ENCODE results near the gene SQOR.

Gene SQOR

GRCh38 chr15:45634432-45635190, at the start of gene SQOR:
TSS of gene SQOR (plus strand) at chr15:45635029. CDS start at chr15:45658924, 23,895 bp downstream.
- peak; percentile 26 to 74 (median 52) for DNase-seq

GRCh38 chr15:45585069-45585791, 49.6 kb upstream of the SQOR start:
- DNase-seq, result no peak

- DNase-seq, result no peak
These were observed 48.7 kb upstream of the SQOR start for GRCh38 chr15:45586125-45586524.

- no peak for DNase-seq
These were observed 48.2 kb upstream of the SQOR start for GRCh38 chr15:45586601-45587094.

- peak; percentile 78 to 94 (median 84) for DNase-seq
These were observed 47.5 kb upstream of the SQOR start, which contains the start of gene BLOC1S6 for GRCh38 chr15:45587095-45587862. TSS of gene BLOC1S6 (plus strand) at chr15:45587379. CDS start at chr15:45587444, 65 bp downstream.

- DNase-seq, result no peak
These were observed 47.0 kb upstream of the SQOR start for GRCh38 chr15:45587863-45588170.

- DNase-seq, result no peak
These were observed 46.5 kb upstream of the SQOR start for GRCh38 chr15:45588219-45588875.

GRCh38 chr15:45589256-45589655, 45.6 kb upstream of the SQOR start:
- DNase-seq, result no peak

GRCh38 chr15:45594319-45594718, 40.5 kb upstream of the SQOR start:
- DNase-seq, result no peak

- DNase-seq, result no peak
These were observed 39.8 kb upstream of the SQOR start for GRCh38 chr15:45594835-45595530.

- DNase-seq, result no peak
These were observed 30.9 kb upstream of the SQOR start for GRCh38 chr15:45603881-45604280.

GRCh38 chr15:45604326-45604725, 30.5 kb upstream of the SQOR start:
- DNase-seq, result no peak

- no peak for DNase-seq
These were observed 28.4 kb upstream of the SQOR start for GRCh38 chr15:45606413-45606812.

- no peak for DNase-seq
These were observed 28.0 kb upstream of the SQOR start for GRCh38 chr15:45606841-45607240.

- DNase-seq, result peak in 2 of 6 experiments; percentile 6 to 9
These were observed 23.5 kb upstream of the SQOR start for GRCh38 chr15:45611305-45611704.

GRCh38 chr15:45612790-45613415, 21.9 kb upstream of the SQOR start:
- no peak for DNase-seq

- DNase-seq, result no peak
These were observed 17.9 kb upstream of the SQOR start for GRCh38 chr15:45616901-45617323.

- DNase-seq, result peak in 1 of 6 experiments; percentile 5
These were observed 16.0 kb upstream of the SQOR start for GRCh38 chr15:45618813-45619212.

- DNase-seq, result no peak
These were observed 6.7 kb upstream of the SQOR start for GRCh38 chr15:45628136-45628535.

- no peak for DNase-seq
These were observed 3.7 kb upstream of the SQOR start for GRCh38 chr15:45630917-45631691.

GRCh38 chr15:45631776-45632175, 3.1 kb upstream of the SQOR start:
- no peak for DNase-seq

Measured in stimulated activated naive CD4-positive, alpha-beta T cell (primary cell).